Left colon (tissue), 2 donors: ENCODE measurements around the gene GMNN. TPM values are rescaled to one million over a fixed set of nuclear protein-coding genes. Genes with fewer than 3 reads are reported as not detected.
"Not testable (repeated sequence)": the region's sequence is repeated elsewhere in the genome, so short reads cannot be mapped to it uniquely, and the experiment has no call there.

ENCODE experiments used
- ATAC-seq: fragments of 200-7000 bp; cut with Tn5 transposase; one replicate; pipeline ENCODE4 v1.9.1; 2020; ENCODE audit warnings: mild to moderate bottlenecking, moderate library complexity
- DNase-seq, 2 donors: peaks; one replicate each; pipeline ENCODE4 v3.0.0-alpha.2; 2020
- intact Hi-C, 2 donors: fragments of 100-400 bp; cut with DNase I in 1 of 2; cut with micrococcal nuclease in 1 of 2; formaldehyde crosslinking; loops; one replicate each; pipeline versions ENCODE4 v1.11.2 to v1.14.0; 2022; cut with DNase I, micrococcal nuclease
- total RNA-seq, 2 donors: library from RNA; stranded (reverse); fragmentation: NEBNext Ultra II Directional; extraction: Animal tissue kit (Norgen Biotek cat#: 25700); gene quantifications; one replicate each; pipeline ENCODE4 v1.2.1, GENCODE V29; 2021
- donor health status: DM: no; HTN: no; CAD: no.
- donor health status: DM: yes; HTN: yes; CAD: no.

The GMNN gene
- total RNA-seq, 2 donors from 2014 or later, result 40.7 to 67.2 TPM

GRCh38 chr6:24759718-24760117, 15.0 kb upstream of the GMNN start:
- intact Hi-C loops, result loop anchor here in 1 of 2 donors (10.0 kb wide), 1 partner anchor 175 kb away; no protein-coding TSS in a partner anchor
- DNase-seq, result no peak
- ATAC-seq, result no peak

DNA sequence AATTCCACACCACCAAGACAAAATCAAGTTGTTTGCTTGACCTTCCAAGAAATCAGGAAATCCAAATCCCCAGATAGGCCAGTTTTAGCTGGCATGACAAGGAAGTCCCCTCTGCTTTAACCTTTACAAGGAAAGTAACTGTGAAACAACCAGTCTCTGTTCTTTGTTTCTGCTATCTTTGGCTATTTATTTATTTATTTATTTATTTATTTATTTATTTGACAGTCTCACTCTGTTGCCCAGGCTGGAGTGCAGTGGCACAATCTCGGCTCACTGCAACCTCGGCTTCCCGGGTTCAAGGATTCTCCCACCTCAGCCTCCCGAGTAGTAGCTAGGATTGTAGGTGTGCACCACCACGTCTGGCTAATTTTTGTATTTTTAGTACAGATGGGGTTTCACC, 14.5 kb upstream of the GMNN start:
- ATAC-seq, result no peak
- intact Hi-C loops, result loop anchor here in 1 of 2 donors (10.0 kb wide), 1 partner anchor 175 kb away; no protein-coding TSS in a partner anchor
- no peak for DNase-seq

- ATAC-seq (peak; percentile 77), DNase-seq (peak in 1 of 2 donors; percentile 48)
- intact Hi-C loops, result loop anchor here in 1 of 2 donors (10.0 kb wide), 1 partner anchor 177 kb away; no protein-coding TSS in a partner anchor
These were observed 13.4 kb upstream of the GMNN start for GRCh38 chr6:24761193-24761835.

GRCh38 chr6:24761851-24762250, 12.9 kb upstream of the GMNN start:
- DNase-seq, result no peak
- no peak for ATAC-seq
- intact Hi-C loops, result loop anchor here in 1 of 2 donors (10.0 kb wide), 1 partner anchor 177 kb away; no protein-coding TSS in a partner anchor

- intact Hi-C loops, result loop anchor here in 1 of 2 donors (10.0 kb wide), 1 partner anchor 179 kb away; no protein-coding TSS in a partner anchor
- ATAC-seq (peak; percentile 81), DNase-seq (peak in 1 of 2 donors; percentile 39)
These were observed 11.2 kb upstream of the GMNN start for GRCh38 chr6:24763578-24763977.

GRCh38 chr6:24764833-24765828, 9.6 kb upstream of the GMNN start:
- not testable (repeated sequence) for DNase-seq, ATAC-seq
- intact Hi-C loops, result loop anchor here in 1 of 2 donors (10.0 kb wide), 1 partner anchor 180 kb away; no protein-coding TSS in a partner anchor

DNA sequence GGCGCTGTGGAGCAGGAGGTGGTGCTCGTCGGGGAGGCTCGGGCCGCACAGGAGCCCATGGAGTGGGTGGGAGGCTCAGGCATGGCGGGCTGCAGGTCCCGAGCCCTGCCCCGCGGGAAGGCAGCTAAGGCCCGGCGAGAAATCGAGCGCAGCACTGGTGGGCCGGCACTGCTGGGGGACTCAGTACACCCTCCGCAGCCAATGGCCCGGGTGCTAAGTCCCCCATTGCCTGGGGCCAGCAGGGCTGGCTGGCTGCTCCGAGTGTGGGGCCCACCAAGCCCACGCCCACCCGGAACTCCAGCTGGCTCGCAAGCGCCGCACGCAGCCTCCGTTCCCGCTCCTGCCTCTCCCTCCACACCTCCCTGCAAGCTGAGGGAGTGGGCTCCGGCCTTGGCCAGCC, 8.8 kb upstream of the GMNN start:
- intact Hi-C loops, result loop anchor here in 1 of 2 donors (10.0 kb wide), 1 partner anchor 181 kb away; no protein-coding TSS in a partner anchor
- not testable (repeated sequence) for ATAC-seq, DNase-seq

DNA sequence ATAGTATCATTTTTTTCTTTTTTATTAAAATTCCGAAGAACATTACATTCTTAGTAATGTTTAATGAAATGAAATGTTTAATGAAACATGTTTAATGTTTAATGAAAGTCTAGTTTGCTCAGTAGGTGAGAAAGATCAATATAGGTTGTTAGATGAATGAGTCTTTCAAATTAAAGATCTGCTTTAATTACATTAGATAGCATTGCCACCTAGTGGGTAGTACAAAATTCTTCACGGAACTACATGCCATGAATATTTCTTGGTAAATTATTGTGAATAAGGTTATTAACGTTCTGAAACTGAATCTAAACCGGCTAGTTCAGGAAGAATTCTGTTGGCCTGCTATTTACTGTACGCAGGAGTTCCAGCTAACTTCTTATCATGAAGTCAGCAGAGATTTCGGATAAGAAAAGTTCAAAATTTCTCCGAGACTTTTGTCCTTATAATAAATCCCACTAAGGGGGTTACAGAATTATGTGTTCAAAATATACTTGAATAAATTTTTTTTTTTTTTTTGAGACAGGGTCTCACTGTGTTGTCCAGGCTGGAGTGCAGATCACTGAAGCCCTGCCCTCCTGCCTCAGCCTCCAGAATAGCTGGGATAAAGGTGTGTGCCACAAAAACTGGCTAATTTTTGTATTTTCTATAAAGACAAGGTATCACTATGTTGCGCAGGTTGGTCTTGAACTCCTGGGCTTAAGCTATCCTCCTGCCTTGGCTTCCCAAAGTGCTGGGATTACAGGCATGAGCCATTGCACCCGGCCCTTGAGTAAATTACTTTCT, 7.9 kb upstream of the GMNN start:
- intact Hi-C loops, result loop anchor here in 1 of 2 donors (10.0 kb wide), 1 partner anchor 182 kb away; no protein-coding TSS in a partner anchor
- no peak for DNase-seq

DNA sequence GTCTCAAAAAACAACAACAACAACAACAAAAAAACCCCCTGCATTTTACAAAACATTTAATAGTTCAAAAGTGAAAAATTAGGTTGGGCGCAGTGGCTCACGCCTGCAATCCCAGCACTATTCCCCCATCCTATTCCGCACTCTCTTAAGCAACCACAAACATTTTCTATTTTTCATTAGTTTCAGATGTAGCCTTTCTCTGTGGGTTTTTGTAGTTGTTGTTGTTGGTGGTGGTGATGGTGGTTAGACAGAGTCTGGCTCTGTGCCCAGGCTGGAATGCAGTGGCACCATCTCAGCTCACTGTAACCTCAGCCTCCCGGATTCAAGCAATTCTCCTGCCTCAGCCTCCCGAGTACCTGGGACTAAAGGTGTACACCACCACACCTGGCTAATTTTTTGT, 6.4 kb upstream of the GMNN start:
- intact Hi-C loops, result loop anchor here in 1 of 2 donors (10.0 kb wide), 1 partner anchor 184 kb away; no protein-coding TSS in a partner anchor
- DNase-seq (no peak), ATAC-seq (no peak)

More for the DNA sequence above, 7.9 kb upstream of the GMNN start:
- peak; percentile 73 for ATAC-seq

- peak; percentile 7 for ATAC-seq
- DNase-seq, result peak in 1 of 2 donors; percentile 30
- intact Hi-C loops, result no loop called here
These were observed 852 bp downstream of the GMNN start for GRCh38 chr6:24775520-24776058.

- ATAC-seq (no peak), DNase-seq (no peak)
- intact Hi-C loops, result no loop called here
These were observed 2.5 kb downstream of the GMNN start for GRCh38 chr6:24777227-24777626.

DNA sequence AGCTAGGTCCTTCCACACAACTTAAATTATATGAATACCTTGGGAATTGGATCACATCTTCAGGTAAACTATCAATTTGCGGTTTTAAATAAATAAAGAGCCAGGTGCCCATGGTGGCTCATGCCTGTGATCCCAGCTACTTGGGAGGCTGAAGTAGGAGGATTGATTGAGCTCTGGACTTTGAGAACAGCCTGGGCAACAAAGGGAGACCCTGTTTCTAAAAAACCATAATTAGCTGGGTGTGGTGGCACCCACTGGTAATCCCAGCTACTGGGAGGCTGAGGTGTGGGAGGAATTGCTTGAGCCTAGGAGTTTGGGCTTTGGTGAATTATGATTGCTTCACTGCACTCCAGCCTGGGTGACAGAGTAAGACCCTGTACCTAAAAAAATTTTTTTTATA, 3.4 kb downstream of the GMNN start:
- no peak for DNase-seq
- intact Hi-C loops, result no loop called here

DNA sequence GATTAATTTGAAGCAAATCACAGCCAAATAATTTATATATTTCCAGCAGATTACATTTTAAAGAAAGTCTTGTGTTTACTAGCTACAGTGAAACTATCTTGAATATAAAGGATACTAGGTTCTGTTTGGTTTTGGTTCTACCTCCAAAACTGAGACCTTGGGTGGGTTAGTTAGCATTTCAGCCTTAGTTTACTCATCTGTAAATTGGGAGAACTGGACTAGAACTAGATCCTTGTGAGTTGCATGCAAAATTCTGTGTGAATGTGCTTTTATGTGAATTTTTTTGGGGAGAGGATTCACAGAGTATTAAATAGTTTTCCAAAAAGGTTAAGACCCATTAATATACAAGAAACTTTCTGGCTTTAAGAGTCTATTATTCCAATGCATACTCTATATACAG, 4.1 kb downstream of the GMNN start:
- intact Hi-C loops, result no loop called here
- DNase-seq (no peak), ATAC-seq (no peak)

More for the DNA sequence above, 3.4 kb downstream of the GMNN start:
- ATAC-seq, result peak; percentile 5

- intact Hi-C loops, result no loop called here
- ATAC-seq, result peak; percentile 40
- no peak for DNase-seq
These were observed 4.8 kb downstream of the GMNN start for GRCh38 chr6:24779416-24780016.

DNA sequence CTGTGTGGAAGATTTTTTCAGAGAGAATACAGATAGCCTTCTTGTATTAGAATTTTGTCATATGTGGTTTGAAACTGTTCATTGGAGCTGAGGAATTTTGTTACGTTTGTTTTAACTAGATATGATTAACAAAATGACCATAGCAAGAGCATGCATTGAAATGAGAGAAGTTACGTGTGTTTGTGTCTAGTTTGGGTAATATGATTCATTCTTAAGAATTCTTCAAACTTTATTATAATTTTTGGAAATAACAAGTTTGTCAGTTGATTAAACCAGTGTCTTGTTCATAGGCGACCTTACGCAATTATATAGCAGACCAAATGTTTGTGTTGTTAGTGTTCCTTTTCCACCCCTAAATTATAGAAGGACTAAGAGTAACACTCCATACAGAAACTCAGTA, 5.5 kb downstream of the GMNN start:
- DNase-seq, result no peak
- ATAC-seq, result no peak
- intact Hi-C loops, result no loop called here

GRCh38 chr6:24788031-24788665, 13.4 kb downstream of the GMNN start:
- DNase-seq (no peak), ATAC-seq (peak; percentile 8)
- intact Hi-C loops, result no loop called here

GRCh38 chr6:24795106-24795505, 20.4 kb downstream of the GMNN start:
- intact Hi-C loops, result no loop called here
- ATAC-seq (no peak), DNase-seq (no peak)
